Spleen (tissue), 7 donors: ENCODE data around the gene TTC38.

Experiments
- CTCF ChIP-seq, 11 experiments: fragments of 200-600 bp in 7 of 11; fragments of 450-650 bp in 4 of 11; sonication (generic) in 4 of 11; IDR thresholded peaks in 8 of 11; conservative IDR thresholded peaks in 3 of 11; 1 replicate in 7 of 11; 2 replicates in 4 of 11; pipeline versions ENCODE4 v1.4.0 to v1.8.0; 2016 to 2021; ENCODE audit warnings: antibody characterized with exemption in 11 of 11, inconsistent platforms in 4 of 11, mild to moderate bottlenecking in 1 of 11
- POLR2A ChIP-seq, 3 donors: fragments of 450-650 bp; IDR thresholded peaks; one replicate each; pipeline ENCODE4 v1.5.1; 2017; ENCODE audit warnings: antibody characterized with exemption in 3 of 3, mild to moderate bottlenecking in 1 of 3
- POLR2AphosphoS5 ChIP-seq, 3 donors: sonication (generic); formaldehyde crosslinking; IDR thresholded peaks; one replicate each; pipeline ENCODE4 v1.5.1; 2017; ENCODE audit warnings: antibody characterized with exemption in 3 of 3
- donor health status: DM: no; HTN: no; CAD: no; lungs with moderate emphysema.
- donor health status: DM: no; HTN: no; CAD: no.
- donor health status: DM: no; HTN: no; CAD: no.

GRCh38 chr22:46272196-46272595 is 4.4 kb downstream of the TTC38 start:
- TF ChIP-seq CTCF (IDR thresholded peaks at IDR 0.05 in 8 of 11, conservative IDR thresholded peaks at IDR 0.05 in 3 of 11) (no peak), POLR2AphosphoS5 (IDR thresholded peaks at IDR 0.05) (no peak), POLR2A (IDR thresholded peaks at IDR 0.05) (no peak)
